GM12878 (cell line): Measurements from ENCODE around the gene FEM1B. TPM values are rescaled to one million over a fixed set of nuclear protein-coding genes. Genes with fewer than 3 reads are reported as not detected.

Experiments
- ATAC-seq: fragments of 200-7000 bp; cut with Tn5 transposase; 3 replicates; pipeline ENCODE4 v1.9.1; 2020; ENCODE audit warnings: mild to moderate bottlenecking, moderate library complexity
- BruUV-seq: library from RNA; stranded (reverse); fragments of 400-500 nt; replicated peaks from 2 replicates; lab custom pipeline; 2021; lab: Mats Ljungman, UMichigan
- CTCF ChIA-PET: fragments of 300-600 bp; sonication (Branson Sonifier 250); formaldehyde crosslinking; extraction: SDS; loops from one replicate; lab custom pipeline; 2021; ENCODE audit warnings: inconsistent platforms; lab: Yijun Ruan, JAX
- POLR2A ChIA-PET: fragments of 350-600 bp; formaldehyde crosslinking; extraction: SDS; loops from one replicate; lab custom pipeline; 2021; ENCODE audit warnings: inconsistent platforms; lab: Charles Lee
- RAD21 ChIA-PET: fragments of 300-600 bp; sonication (Branson Sonifier 250); formaldehyde crosslinking; loops from one replicate; lab custom pipeline; 2023; ENCODE audit warnings: antibody characterized with exemption; ENCODE audit not compliant: unreplicated experiment; lab: Charles Lee
- SMC1A ChIA-PET: fragments of 300-600 bp; sonication (Branson Sonifier 250); formaldehyde crosslinking; loops from one replicate; lab custom pipeline; 2023; ENCODE audit not compliant: unreplicated experiment, uncharacterized antibody; lab: Charles Lee
- DNase-seq: peaks from one replicate; pipeline ENCODE4 v3.0.0-alpha.2; 2011; ENCODE audit warnings: low read depth, low spot score
- FAIRE-seq: peaks from 3 replicates; lab custom pipeline; 2011; peaks lifted over from hg19 to GRCh38; lab: Jason Lieb, UNC
- H2AFZ ChIP-seq: 2 replicates; pipeline ENCODE4 v1.6.0; 2011; ENCODE audit warnings: low read depth, low read length, control low read depth; ENCODE audit not compliant: control insufficient read depth
- H3K27ac ChIP-seq: 2 replicates; pipeline ENCODE4 v1.5.1; 2011; ENCODE audit warnings: control low read depth; ENCODE audit not compliant: control insufficient read depth, insufficient read depth
- H3K27me3 ChIP-seq, 2 experiments: replicated peaks in 1 of 2; 2 replicates each; pipeline versions ENCODE4 v1.6.0 to v1.6.1; 2011; ENCODE audit warnings: low read length in 1 of 2; ENCODE audit not compliant: control insufficient read depth in 2 of 2, insufficient read depth in 2 of 2
- H3K36me3 ChIP-seq, 2 experiments: 2 replicates each; pipeline ENCODE4 v1.5.1; 2011; ENCODE audit warnings: low read length in 1 of 2; ENCODE audit not compliant: control insufficient read depth in 2 of 2, insufficient read depth in 2 of 2
- H3K4me1 ChIP-seq: 2 replicates; pipeline ENCODE4 v1.6.1; 2011; ENCODE audit warnings: mild to moderate bottlenecking, low read length, moderate library complexity, mixed read lengths; ENCODE audit not compliant: control insufficient read depth, insufficient read depth
- H3K4me2 ChIP-seq: 2 replicates; pipeline ENCODE4 v1.6.0; 2011; ENCODE audit warnings: control low read depth; ENCODE audit not compliant: control insufficient read depth, insufficient read depth
- H3K4me3 ChIP-seq: fragments of 200-600 bp; sonication (generic); 2 replicates; pipeline ENCODE4 v1.5.1; 2016
- H3K79me2 ChIP-seq: 2 replicates; pipeline ENCODE4 v1.6.0; 2011; ENCODE audit warnings: low read length; ENCODE audit not compliant: control insufficient read depth, insufficient read depth
- H3K9ac ChIP-seq: 2 replicates; pipeline ENCODE4 v1.8.0; 2011; ENCODE audit warnings: low read length, control low read depth, mixed read lengths; ENCODE audit not compliant: control insufficient read depth, insufficient read depth
- H3K9me3 ChIP-seq: replicated peaks from 3 replicates; pipeline ENCODE4 v1.5.1; 2011; ENCODE audit warnings: mild to moderate bottlenecking, low read length; ENCODE audit not compliant: control insufficient read depth, insufficient read depth
- H4K20me1 ChIP-seq: 2 replicates; pipeline ENCODE4 v1.6.0; 2011; ENCODE audit not compliant: control insufficient read depth, insufficient read depth
- BCLAF1 ChIP-seq: fragments of 450-650 bp; IDR thresholded peaks from 2 replicates; pipeline ENCODE4 v1.6.1; 2017; ENCODE audit warnings: antibody characterized with exemption, mild to moderate bottlenecking, moderate library complexity
- CHD2 ChIP-seq: IDR thresholded peaks from 2 replicates; pipeline ENCODE4 v1.6.1; 2011; ENCODE audit warnings: low read depth, low read length, improper control_type of control experiment, borderline replicate concordance
- EGR1 ChIP-seq, 2 experiments: IDR thresholded peaks; 1 replicate in 1 of 2; 2 replicates in 1 of 2; pipeline ENCODE4 v1.6.1; 2011 to 2012; ENCODE audit warnings: low read depth in 2 of 2, low read length in 2 of 2, borderline replicate concordance in 1 of 2, mild to moderate bottlenecking in 1 of 2, moderate library complexity in 1 of 2
- ESRRA ChIP-seq: IDR thresholded peaks from 2 replicates; pipeline ENCODE4 v1.6.1; 2012; ENCODE audit warnings: mild to moderate bottlenecking, low read length, improper control_type of control experiment
- ETV6 ChIP-seq, 2 experiments: fragments of 450-650 bp in 1 of 2; IDR thresholded peaks in 1 of 2; conservative IDR thresholded peaks in 1 of 2; 2 replicates each; pipeline ENCODE4 v1.6.1; 2014; ENCODE audit warnings: antibody characterized with exemption in 1 of 2, borderline replicate concordance in 1 of 2, low read depth in 1 of 2, mild to moderate bottlenecking in 1 of 2, moderate library complexity in 1 of 2
- FOXK2 ChIP-seq: fragments of 450-650 bp; IDR thresholded peaks from 2 replicates; pipeline ENCODE4 v1.6.1; 2017; ENCODE audit warnings: mild to moderate bottlenecking, moderate library complexity
- FOXM1 ChIP-seq: IDR thresholded peaks from 2 replicates; pipeline ENCODE4 v1.6.1; 2012; ENCODE audit warnings: low read depth, mild to moderate bottlenecking, inconsistent platforms, low read length, moderate library complexity
- HDAC2 ChIP-seq: fragments of 200-600 bp; sonication (generic); IDR thresholded peaks from 2 replicates; pipeline ENCODE4 v1.6.1; 2017
- MAX ChIP-seq: IDR thresholded peaks from 2 replicates; pipeline ENCODE4 v1.6.1; 2012; ENCODE audit warnings: low read depth, low read length, improper control_type of control experiment
- MTA3 ChIP-seq: IDR thresholded peaks from 2 replicates; pipeline ENCODE4 v1.6.1; 2012; ENCODE audit warnings: low read length, inconsistent platforms, borderline replicate concordance
- MYC ChIP-seq: IDR thresholded peaks from 2 replicates; pipeline ENCODE4 v1.6.1; 2011; ENCODE audit warnings: mild to moderate bottlenecking, low read length, moderate library complexity, inconsistent platforms; ENCODE audit not compliant: insufficient read depth, insufficient replicate concordance, insufficient read length, severe bottlenecking
- PBX3 ChIP-seq: IDR thresholded peaks from 2 replicates; pipeline ENCODE4 v1.6.1; 2011; ENCODE audit warnings: mild to moderate bottlenecking, low read depth, low read length, moderate library complexity; ENCODE audit not compliant: insufficient replicate concordance
- SMAD1 ChIP-seq: fragments of 450-650 bp; IDR thresholded peaks from 2 replicates; pipeline ENCODE4 v1.6.1; 2018; ENCODE audit warnings: mild to moderate bottlenecking, low read depth; ENCODE audit not compliant: partially characterized antibody
- SUPT20H ChIP-seq: IDR thresholded peaks from 2 replicates; pipeline ENCODE4 v1.6.1; 2011; ENCODE audit warnings: low read depth, mild to moderate bottlenecking, low read length, moderate library complexity, borderline replicate concordance; ENCODE audit not compliant: control insufficient read depth
- TARDBP ChIP-seq: IDR thresholded peaks from 2 replicates; pipeline ENCODE4 v1.6.1; 2016; ENCODE audit warnings: borderline replicate concordance
- TBL1XR1 ChIP-seq: IDR thresholded peaks from 2 replicates; pipeline ENCODE4 v1.6.1; 2012; ENCODE audit warnings: low read depth, low read length, improper control_type of control experiment
- USF2 ChIP-seq: IDR thresholded peaks from 2 replicates; pipeline ENCODE4 v1.6.1; 2011; ENCODE audit warnings: low read depth, low read length, improper control_type of control experiment, borderline replicate concordance
- ZNF207 ChIP-seq: fragments of 450-650 bp; IDR thresholded peaks from 2 replicates; pipeline ENCODE4 v1.6.1; 2014; ENCODE audit warnings: antibody characterized with exemption, mild to moderate bottlenecking, borderline replicate concordance
- WGBS: methylation state at CpG from one replicate; pipeline ENCODE4 v1.1.6; 2016; ENCODE audit warnings: low lambda C conversion rate; ENCODE audit not compliant: insufficient replicate concordance, insufficient coverage; ENCODE audit errors: missing lambda C conversion rate; 5-methylcytosine and 5-hydroxymethylcytosine counted together
- in situ Hi-C: fragments of 300-500 bp; cut with MboI; formaldehyde crosslinking; loops from 9 replicates; pipeline ENCODE4 v1.14.3; 2018; ENCODE audit warnings: mixed read lengths
- intact Hi-C: fragments of 100-400 bp; cut with micrococcal nuclease; formaldehyde crosslinking; loops from one replicate; pipeline ENCODE4 v1.14.2; 2022; ENCODE audit not compliant: unreplicated experiment
- polyA plus RNA-seq, 11 experiments: library from polyadenylated mRNA; depleted of rRNA in 4 of 11; unstranded in 6 of 11; stranded (reverse) in 5 of 11; fragments of >200 nt; fragmentation: Nextera tagmentation in 4 of 11; fragmentation: Illumina TruSeq in 1 of 11; extraction: Ambion mirVana in 4 of 11; extraction: Trizol in 1 of 11; gene quantifications; 1 replicate in 1 of 11; 2 replicates in 10 of 11; pipeline versions ENCODE4 v1.2.1 to v1.2.3, GENCODE V29; 2011 to 2016; ENCODE audit warnings: inconsistent platforms in 2 of 11, missing spikeins in 2 of 11, low read depth in 1 of 11
- total RNA-seq, 4 experiments: library from RNA; depleted of rRNA in 3 of 4; stranded (reverse); fragments of >200 nt in 3 of 4; fragmentation: Illumina TruSeq in 1 of 4; extraction: Trizol in 1 of 4; gene quantifications; 2 replicates each; pipeline versions ENCODE4 v1.2.1 to v1.2.3, GENCODE V29; 2013 to 2021

FEM1B gene
- total and polyA plus RNA-seq, 10 of the 15 experiments (the other 5 are each of a cell fraction or from before 2014, with no cell fraction given) = 5.5 to 61.1 (median 18.2) TPM

GRCh38 chr15:68259883-68260282 lies 17.7 kb upstream of the FEM1B start (continued):
- TF ChIP-seq FOXM1 (no peak), FOXK2 (no peak), ETV6 (conservative IDR thresholded peaks at IDR 0.05 in 1 of 2, IDR thresholded peaks at IDR 0.05 in 1 of 2; ENCODE audit: borderline replicate concordance in 1 of 2, low read depth in 1 of 2) (no peak), ZNF207 (no peak), CHD2 (no peak)

GRCh38 chr15:68261241-68261640 lies 16.3 kb upstream of the FEM1B start:
- no peaks in the 10 kb centered on the region for H3K4me1 ChIP-seq
- no TSS peak for BruUV-seq
- H4K20me1 ChIP-seq = no peaks in the 10 kb centered on the region
- SMC1A ChIA-PET = no interaction called here
- no peaks in the 10 kb centered on the region for H3K9me3 ChIP-seq
- H2AFZ ChIP-seq = no peak overlapping the region
- POLR2A ChIA-PET = no interaction called here
- H3K36me3 ChIP-seq = no peaks in the 10 kb centered on the region
- RAD21 ChIA-PET = no interaction called here
- no peak for FAIRE-seq
- DNase-seq = no peak
- H3K27me3 ChIP-seq = no peaks in the 10 kb centered on the region; a peak in 4 of 4 replicates
- H3K9ac ChIP-seq = no peak overlapping the region
- intact Hi-C loops = no loop called here
- WGBS = 68% methylated on average over 3 of the region's 3 CpGs
- no peak overlapping the region for H3K4me3 ChIP-seq
- H3K79me2 ChIP-seq = no peaks in the 10 kb centered on the region
- ATAC-seq = no peak
- CTCF ChIA-PET = interaction anchor here (0.9 to 1.6 kb wide), 2 partner anchors 8 to 45 kb away, joined by 4 to 7 read pairs; no protein-coding TSS in a partner anchor
- H3K4me2 ChIP-seq = no peak overlapping the region
- H3K27ac ChIP-seq = no peak overlapping the region
- in situ Hi-C loops = no loop called here
- no peak for TF ChIP-seq BCLAF1
- TF ChIP-seq ESRRA = no peak
- TF ChIP-seq USF2 = no peak
- TF ChIP-seq TBL1XR1 = no peak
- TF ChIP-seq SUPT20H = no peak
- no peak for TF ChIP-seq MYC
- TF ChIP-seq SMAD1 = no peak
- no peak for TF ChIP-seq PBX3
- TF ChIP-seq EGR1 (IDR thresholded peaks at IDR 0.05; ENCODE audit: borderline replicate concordance in 1 of 2, low read depth in 2 of 2, low read length in 2 of 2) = no peak
- TF ChIP-seq HDAC2 = no peak
- no peak for TF ChIP-seq TARDBP
- TF ChIP-seq MTA3 = no peak
- TF ChIP-seq MAX = no peak
- TF ChIP-seq ZNF207 = no peak
